NCI-H1930 (cell line): ENCODE measurements around the gene TRAF3.
"Not testable (repeated sequence)": the region's sequence is repeated elsewhere in the genome, so short reads cannot be mapped to it uniquely, and the experiment has no call there.

Experiments used
- DNase-seq, 2 experiments: peaks; one replicate each; lab custom pipeline; 2025; lab: John Stamatoyannopoulos, UW

TRAF3 gene

DNA sequence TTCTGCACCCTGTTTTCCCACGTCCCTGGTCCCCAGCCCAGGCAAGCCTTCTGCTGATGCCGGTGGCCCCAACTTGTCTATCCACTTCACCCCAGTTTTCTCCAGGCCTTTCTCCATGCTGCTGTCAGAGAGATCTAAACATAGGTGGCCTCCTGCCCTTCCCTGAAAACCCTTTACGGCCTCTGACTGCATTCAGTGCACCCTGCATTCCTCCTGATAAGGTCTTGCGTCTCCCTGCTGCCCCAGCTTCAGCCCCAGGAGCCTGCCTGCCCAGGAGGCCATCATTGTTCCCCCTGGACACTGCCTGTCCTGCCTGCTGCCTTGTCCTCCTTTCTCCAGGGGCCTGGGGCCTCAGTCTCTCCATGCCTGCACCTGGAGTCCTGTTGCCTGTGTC is 29.8 kb downstream of the TRAF3 start:
- no peak for DNase-seq

DNA sequence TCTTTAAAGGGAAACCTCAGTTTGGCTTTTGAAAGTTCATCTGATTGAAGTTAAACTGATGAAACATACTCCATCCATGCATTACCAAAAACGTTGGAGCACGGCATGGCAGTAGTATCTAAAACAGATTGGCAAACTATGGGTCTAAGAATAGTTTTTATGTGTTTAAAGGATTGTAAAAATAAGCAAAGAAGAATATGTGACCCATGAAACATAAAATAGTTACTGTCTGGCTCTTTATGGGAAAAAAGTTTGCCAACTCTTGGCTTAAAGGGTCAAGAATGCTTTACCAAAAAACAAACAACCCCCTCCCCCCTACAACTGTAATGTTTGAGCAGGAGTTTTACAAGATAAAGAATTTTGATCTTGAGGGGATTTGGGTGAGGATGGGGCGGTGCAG is 32.6 kb downstream of the TRAF3 start:
- no peak for DNase-seq

DNA sequence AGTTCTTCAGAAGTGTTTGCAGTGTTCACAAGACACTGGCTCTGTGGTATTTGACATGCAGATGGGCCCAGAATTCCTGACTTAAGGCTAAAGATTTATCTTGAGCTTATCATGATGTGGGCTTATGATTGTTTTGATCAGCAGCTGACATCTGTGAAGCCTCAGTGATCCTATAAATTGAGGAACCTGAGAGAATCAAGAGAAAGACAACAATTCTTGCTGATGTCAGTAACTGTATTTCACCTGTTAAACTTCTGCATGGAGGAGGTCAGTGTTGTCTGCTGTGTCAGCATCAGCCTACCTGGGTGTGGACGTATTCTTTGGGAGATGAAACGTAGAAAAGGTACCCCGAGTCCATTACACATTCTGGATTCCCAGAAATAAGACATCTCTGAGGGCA is 33.3 kb downstream of the TRAF3 start:
- DNase-seq = no peak

DNA sequence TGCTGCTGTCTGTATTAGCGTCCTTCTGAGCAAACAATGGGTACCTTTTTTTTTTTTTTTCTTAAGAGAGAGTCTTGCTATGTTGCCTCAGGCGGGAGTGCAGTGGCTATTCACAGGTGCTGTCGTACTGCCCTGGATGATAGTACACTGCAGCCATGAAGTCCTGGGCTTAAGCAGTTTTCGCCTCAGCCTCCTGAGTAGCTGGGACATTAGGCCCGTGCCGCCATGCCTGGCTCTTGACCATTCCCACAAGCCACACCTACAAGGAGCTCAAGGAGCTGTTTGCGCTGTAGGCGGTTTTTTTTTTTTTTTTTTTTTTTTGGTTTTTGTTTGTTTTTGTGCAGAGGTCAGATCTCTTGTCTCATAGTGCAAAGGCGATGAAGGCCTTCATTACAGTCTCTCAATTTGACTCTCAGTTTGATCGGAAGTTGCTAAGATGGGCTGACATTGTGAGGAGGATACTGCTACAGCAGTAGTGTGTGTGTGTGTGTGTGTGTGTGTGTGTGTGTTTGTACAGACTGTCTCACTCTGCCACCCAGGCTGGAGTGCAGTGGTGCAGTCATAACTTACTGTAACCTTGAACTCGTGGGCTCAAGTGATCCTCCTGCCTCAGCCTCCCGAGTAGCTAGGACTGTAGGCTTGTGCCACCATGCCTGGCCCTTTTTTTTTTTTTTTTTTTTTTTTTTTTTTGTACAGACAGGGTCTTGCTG is 34.2 kb downstream of the TRAF3 start:
- no peak for DNase-seq

DNA sequence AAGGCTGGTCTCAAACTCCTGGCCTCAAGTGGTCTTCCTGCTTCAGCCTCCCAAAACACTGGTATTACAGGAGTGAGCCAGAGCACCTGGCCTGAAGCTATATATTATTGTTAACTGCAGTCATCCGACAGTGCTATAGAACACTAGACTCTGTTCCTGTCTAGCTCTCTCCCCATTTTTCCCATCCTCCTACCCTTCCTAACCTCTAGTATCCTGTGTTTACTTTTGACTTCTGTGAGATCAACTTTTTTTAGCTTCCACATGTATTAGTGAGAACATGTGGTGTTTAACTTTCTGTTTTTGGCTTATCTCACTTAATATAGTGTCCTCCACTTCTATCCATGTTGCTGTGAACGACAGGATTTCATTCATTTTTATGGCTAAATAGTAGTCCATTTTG is 34.7 kb downstream of the TRAF3 start:
- no peak for DNase-seq

DNA sequence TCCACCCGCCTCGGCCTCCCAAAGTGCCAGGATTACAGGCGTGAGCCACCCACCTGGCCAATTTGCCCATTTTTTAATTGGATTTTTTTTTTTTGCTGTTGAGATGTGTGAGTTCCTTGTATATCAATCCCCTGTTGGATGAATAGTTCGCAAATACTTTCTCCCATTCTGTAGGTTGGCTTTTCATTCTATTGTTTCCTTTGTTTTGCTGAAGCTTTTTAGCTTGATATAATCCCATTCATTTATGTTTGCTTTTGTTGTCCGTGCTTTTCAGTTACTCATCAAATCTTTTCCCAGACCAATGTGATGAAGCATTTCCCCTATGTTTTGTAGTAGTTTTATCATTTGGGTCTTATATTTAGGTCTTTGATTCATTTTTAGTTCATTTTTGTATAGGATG is 36.4 kb downstream of the TRAF3 start:
- no peak for DNase-seq

DNA sequence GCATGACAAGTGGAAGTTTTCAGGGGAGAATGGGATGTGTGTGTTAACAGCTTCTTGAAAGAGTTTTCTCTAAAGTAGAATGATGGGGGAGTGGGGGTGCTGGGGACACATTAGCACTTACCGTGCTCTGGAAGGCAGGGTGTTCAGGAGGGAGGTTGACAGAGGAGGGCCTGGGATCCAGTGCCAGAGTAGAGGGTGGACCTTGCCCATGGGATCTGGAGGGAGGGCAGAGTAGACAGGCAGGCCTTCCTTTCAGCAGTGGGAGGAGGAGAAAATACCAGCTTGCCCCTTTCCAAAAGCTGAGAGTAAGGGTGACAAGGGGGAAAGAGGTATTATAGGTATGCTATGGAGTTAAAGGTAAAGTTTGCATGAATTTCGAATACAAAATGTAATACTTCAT is 40.1 kb downstream of the TRAF3 start:
- no peak for DNase-seq

DNA sequence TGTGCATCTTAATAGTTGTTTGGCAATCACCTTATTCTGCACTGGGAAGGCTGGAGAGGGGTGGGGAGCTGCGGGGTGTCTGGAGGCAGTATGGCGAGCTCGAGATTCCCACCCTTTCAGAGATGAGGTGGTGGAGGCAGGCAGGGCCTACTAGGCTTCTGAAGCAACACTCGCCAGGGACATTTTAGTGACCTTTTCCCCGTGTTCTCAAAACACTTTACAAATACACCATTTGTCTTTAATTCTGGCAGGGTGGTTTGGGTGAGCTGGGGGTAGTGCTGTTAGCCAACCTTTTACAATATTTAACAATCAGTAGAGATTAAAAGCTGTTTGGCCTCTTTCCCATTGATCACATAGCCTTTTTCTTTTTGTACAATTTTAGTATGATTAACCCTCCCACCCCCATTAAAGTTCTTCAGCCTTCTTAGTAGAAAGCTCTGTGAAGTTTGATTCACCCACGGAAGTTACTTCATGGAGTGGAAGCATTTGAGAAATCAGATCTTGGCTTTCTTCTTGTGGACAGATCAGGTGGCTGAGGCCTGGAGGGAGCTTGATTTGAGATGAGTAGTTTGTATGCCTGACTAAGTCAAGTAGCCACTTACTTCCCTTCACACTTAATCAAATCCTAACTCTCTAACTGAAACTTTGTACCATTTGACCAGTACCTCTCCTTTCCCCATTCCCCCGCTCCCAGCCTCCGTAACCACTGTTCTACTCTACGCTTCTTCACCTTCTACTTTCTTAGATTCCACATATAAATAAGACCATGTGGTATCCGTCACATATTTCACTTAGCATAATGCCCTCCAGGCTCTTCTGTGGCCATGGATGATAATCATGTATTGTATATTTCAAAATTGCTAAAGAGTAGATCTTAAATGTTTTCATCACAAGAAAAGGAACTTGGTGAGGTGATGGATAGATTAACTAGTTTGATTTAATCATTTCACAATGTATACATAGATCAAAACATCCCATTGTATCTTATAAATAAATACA is 41.0 kb downstream of the TRAF3 start:
- no peak for DNase-seq

DNA sequence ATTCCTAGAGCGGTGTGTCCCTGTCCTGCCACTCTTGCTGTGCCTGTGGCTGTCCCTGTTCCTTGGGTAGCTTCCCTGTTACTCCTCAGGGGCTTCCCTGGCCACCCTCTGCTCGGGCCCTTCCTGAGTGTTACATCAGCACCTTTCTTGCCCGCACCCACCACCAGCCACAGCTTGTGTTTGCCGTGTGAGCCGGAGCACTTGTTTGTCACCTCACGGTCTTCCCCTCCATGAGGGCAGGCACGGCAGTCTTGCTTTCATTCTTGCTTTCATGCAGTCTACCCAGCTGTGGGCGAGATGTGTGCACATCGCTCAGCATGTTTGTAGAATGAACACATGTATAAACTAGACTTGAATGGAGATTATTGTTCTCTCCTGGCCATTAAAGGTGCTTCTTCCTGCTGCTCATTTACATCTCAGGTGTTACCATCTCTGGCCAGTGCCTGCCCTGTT is 42.0 kb downstream of the TRAF3 start:
- no peak for DNase-seq

DNA sequence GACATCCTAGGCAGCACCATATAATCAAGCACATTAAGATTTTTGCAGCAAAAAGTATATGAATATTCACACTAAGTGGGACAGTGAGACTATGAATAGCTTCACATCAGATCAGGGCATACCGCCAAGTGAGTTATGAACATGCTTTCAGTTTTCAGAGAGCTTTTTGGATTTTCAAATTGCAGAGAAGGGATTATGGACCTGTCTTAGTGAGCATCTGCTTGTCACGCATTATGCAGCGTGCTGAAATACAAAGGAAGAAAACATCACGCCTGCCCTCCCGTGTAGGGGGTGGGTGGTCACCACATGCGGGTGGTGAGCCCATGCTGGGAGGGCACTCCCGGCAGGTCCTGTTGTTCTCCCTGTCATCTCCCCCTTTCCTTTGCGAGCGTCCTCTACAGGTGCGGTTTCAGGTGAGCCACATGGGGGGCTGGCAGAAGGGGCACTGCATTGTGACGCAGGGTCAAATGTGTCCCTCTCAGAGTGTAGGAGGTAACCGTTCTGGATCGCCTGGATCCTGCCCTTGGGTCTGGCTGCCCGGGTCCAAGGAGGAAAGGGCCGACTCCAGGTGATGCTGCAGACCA is 42.6 kb downstream of the TRAF3 start:
- DNase-seq = no peak

DNA sequence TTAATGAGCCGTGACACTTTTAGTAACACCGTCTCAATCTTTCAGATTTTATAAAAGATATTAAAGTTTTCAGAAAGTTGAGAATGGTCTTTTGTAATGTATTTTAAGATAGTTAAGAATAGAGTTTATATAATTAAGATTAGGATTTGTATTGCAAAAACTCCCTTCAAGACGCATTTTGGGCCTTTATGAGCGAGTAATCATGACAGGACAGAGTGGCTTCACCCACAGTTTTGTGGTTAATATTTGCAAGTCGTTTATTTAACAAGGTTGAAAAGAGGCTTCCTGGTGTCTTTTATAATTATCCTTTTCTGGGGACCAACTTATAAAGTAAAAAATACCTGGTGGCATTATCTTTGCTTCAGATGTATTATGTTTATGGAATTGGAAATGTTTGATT is 44.0 kb downstream of the TRAF3 start:
- no peak for DNase-seq

DNA sequence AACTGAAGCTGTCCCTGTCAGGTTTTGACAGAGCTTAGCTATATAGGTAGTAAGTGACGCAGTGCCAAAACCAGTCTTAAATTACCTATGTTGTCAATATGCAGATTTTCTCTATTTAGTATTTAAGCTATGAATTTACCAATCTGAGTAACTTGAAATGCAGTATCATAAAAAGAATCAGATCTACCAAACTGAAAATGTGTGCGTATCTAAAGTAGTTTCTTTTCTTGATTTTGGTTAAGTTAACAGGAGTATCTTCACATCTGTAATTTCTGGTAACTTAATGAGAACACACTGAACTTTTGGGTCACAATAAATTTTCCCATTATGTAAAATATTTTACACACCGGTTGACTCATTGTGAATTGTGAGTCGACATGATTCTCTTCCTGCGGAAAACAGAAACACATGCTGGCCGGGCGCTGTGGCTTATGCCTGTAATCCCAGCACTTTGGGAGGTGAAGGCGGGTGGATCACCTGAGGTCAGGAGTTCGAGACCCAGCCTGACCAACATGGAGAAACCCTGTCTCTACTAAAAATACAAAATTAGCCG is 45.1 kb downstream of the TRAF3 start:
- DNase-seq = no peak

DNA sequence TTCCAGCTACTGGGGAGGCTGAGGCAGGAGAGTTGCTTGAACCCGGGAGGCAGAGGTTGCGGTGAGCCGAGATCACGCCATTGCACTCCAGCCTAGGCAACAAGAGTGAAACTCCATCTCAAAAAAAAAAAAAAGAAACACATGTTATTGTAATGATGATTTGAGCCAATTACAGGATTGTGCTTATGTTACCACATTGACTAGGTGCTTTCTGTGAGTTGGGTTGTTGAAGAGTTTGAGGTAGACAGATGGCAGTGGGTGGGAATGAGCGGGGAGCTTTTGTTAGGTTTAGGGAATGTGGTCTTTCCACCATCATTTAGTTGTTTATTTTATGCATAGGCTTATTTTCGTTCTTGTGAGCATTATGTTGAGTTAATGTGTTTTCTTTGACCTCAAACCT is 45.6 kb downstream of the TRAF3 start:
- not testable (repeated sequence) for DNase-seq

DNA sequence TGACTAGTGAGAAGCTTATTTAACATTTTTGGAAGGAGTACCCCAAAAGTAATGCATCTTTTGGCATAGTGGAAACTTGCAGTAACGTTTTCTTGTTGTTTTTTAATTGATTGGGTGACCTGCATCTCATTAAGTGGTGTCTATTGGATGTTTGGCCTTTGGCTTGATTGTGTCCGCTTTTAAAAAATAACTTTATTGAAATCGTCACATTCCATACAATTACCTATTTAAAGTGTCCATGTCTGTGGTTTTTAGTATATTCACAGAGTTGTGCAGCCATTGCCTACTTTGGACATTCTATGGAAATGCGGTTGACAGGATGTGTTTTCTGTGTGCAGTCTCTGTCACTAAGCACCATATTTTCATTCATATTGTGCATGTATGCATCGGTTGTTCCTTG is 46.3 kb downstream of the TRAF3 start:
- no peak for DNase-seq

DNA sequence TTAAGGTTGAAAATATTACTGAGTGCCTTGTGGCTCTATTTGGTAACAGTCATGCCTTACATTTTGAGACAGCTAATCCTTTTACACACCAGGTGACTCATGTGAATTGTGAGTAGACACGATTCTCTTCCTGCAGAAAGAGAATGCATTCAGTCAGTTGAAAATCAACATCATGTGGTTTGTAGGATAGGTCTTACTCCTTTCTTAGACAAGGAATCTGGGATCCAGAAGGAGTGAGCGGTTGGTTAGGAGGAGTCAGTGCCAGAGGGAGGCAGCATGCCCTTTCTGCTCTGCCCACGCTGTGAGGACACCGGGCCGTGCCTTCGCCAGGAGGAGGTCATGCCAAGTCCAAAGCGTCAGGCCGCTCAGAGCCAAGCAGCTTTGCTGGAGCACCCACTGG is 47.6 kb downstream of the TRAF3 start:
- DNase-seq = no peak

DNA sequence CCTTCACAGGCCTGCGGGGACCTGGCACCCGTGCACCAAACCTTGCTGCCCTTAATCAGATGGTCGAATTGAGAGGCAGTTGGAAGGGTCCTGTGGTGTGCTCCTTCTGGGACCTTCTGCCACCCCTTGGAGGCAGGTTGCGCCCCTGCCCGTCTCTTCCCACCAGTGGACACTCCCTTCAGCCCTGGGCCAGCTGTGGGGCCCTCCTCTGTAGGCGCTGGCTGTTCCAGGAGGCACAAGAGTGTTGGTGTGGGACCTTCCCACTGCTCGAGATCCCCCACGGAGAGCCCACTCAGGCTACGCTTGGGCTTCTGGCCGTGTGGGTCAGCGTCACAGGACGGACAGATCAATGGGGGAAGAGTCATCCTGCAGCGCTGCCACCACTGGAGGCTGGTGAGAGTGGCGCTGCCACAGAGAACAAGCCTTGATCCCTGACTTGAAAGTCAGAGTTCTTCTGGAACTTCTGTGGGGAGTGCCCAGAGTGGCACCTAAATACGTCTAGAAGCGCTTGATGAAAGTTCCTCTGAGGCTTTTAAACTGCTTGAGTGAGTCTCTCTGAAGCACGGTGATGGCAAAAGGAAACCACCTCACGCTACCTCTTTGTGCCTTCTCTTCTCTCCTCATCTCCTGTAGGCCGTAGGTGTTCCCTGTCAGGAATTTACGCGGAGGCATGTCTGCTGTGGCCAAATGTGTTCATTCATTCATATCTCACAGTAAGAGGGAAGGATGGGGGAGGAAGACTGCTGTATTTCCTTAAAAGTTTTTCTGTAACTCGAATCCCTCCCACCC is 48.3 kb downstream of the TRAF3 start:
- no peak for DNase-seq

DNA sequence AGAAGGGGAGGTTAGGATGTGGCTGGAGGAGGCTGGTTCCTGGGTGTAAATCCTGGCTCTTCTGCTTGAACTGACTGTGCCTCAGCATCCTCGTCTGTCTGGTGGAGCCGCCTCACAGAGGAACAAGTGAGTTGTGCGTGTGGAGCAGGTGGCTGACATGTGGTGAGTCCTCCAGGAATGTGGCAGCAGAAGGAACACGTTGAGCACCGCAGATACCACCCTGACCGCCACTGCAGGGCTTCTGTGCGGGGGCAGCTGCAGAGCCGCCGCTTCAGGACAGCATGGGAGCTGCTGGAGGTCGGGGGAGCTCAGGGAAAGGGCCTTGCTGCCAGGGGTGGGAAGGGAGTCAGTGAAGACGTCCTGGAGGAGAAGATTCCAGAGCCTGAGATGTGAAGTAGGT is 48.9 kb downstream of the TRAF3 start:
- DNase-seq = no peak

DNA sequence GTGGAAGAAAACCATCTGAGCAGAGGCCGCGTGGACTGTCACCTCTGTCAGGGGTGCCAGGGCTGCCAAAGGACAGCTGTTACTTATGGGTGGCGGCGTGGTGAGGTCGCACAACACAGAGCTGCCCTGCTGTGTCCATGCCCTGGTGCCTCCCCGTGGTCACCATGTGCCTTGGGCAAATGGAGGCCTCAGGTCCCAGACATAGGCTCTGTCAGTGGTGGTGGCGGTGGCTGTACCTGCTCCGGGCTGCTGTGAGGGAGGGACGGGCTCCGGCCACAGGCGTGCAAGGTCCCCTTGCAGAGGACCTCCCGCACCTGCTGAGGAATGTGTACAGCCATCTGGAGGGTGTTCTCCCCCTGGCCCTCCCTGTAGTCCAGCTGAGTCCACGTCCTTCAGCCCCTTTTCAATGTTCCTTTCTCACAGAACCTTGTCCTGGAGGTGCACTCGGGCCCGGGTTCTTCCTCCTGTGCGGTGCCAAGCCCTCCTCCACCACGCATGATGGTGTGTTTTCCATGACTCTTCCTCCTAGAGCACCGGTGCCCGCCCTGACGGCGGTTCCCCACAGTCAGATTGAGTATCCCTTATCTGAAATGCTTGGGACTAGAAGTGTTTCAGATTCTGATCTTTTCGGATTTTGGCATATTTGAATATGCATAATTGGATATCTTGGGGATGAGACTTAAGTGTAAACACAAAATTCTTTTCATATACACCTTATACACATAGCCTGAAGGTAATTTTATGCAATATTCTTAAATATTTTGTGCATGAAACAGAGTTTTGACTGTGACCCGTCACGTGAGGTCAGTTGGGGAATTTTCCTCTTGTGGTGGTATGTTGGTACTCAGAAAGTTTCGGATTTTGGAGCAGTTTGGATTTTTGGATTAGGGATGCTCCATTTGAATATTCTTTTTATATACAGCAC is 49.8 kb downstream of the TRAF3 start:
- DNase-seq = no peak

DNA sequence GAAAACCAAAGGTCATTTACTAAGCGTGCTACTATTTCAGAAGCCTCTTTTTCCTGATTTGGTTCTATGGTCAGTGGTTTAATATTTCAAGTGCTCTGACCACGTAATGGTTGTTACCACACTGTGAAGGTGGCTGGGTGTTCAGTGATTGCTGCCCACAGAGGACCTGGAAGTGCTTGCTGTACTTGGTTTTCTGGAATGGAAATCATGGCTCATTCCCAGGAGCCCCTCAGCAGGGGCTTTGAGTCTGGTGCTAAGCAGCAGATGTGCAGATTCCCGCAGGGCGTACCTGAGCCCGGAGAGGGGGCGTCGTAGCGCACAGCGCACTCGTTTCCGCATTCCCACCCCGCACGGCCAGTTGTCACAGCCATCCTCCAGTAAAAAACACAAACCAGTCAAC is 50.5 kb downstream of the TRAF3 start:
- no peak for DNase-seq

DNA sequence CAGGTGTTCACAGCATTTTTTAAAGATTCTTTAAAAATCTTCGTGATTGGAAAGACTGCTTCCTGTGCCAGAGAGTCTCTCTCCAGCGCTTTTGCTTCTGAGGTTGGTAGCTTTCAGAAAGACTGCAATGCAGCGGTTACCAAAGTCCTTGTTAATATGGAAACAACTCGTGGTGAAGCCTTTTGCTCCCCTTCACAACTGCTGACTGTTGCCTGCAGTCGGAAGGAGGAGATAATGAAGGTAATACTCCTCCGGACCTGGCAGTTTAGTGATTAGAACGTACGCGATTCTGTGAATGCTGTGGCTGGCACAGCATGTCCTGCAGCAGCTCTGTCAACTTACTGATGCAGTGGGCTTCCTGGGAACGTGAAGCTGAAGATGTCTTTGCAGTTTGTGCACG is 50.9 kb downstream of the TRAF3 start:
- no peak for DNase-seq
